ENCODE results near the gene BLOC1S5. TPM values are rescaled to one million over a fixed set of nuclear protein-coding genes. Genes with fewer than 3 reads are reported as not detected.

Gene BLOC1S5
- total and polyA plus RNA-seq, 12 donors, result 3.6 to 14.1 (median 9.0) TPM

GRCh38 chr6:7974938-7975763 lies 89.0 kb downstream of the BLOC1S5 start:
- WGBS, 2 donors, result 1 to 3% methylated on average over 18 of the region's 18 CpGs
- H3K4me1 ChIP-seq, result peaks cover 4 to 26% (median 19%) of the 10 kb centered on the region in 9 donors
- no peaks in the 10 kb centered on the region for H3K36me3 ChIP-seq
- ATAC-seq (peak; percentile 91 to 99 (median 97)), DNase-seq (peak; percentile 75 to 87)
- TF ChIP-seq, protein P1, sequence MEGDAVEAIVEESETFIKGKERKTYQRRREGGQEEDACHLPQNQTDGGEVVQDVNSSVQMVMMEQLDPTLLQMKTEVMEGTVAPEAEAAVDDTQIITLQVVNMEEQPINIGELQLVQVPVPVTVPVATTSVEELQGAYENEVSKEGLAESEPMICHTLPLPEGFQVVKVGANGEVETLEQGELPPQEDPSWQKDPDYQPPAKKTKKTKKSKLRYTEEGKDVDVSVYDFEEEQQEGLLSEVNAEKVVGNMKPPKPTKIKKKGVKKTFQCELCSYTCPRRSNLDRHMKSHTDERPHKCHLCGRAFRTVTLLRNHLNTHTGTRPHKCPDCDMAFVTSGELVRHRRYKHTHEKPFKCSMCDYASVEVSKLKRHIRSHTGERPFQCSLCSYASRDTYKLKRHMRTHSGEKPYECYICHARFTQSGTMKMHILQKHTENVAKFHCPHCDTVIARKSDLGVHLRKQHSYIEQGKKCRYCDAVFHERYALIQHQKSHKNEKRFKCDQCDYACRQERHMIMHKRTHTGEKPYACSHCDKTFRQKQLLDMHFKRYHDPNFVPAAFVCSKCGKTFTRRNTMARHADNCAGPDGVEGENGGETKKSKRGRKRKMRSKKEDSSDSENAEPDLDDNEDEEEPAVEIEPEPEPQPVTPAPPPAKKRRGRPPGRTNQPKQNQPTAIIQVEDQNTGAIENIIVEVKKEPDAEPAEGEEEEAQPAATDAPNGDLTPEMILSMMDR (IDR thresholded peaks at IDR 0.05), result no peak
- H3K27ac ChIP-seq, result peak overlapping the region in 8 of 10 donors; percentile 27 to 72 (median 46)
- no peaks in the 10 kb centered on the region for H3K27me3 ChIP-seq
- intact Hi-C loops (cut with DNase I), result loop anchor here in 5 of 10 donors (2.0 to 10.0 kb wide), 3 partner anchors 60 to 64 kb away; partner anchors contain the start of gene TXNDC5 (in 5 of the 5)
- H3K4me3 ChIP-seq, result peak overlapping the region in 8 of 10 donors; percentile 1 to 29 (median 10)
- H3K9me3 ChIP-seq, result peaks cover 0 to 6% (median 0%) of the 10 kb centered on the region in 11 donors

GRCh38 chr6:7974565-7974937 lies 89.6 kb downstream of the BLOC1S5 start:
- DNase-seq (no peak), ATAC-seq (peak in 1 of 8 donors; percentile 32)
- Histone ChIP-seq H3K4me3 (no peak overlapping the region), H3K36me3 (no peaks in the 10 kb centered on the region), H3K27me3 (no peaks in the 10 kb centered on the region), H3K27ac (peak overlapping the region in 6 of 10 donors; percentile 11 to 59 (median 42)), H3K4me1 (peaks cover 4 to 26% (median 19%) of the 10 kb centered on the region in 9 donors), H3K9me3 (peaks cover 0 to 11% (median 0%) of the 10 kb centered on the region in 11 donors)
- WGBS, 2 donors, result 22 to 24% methylated on average over 5 of the region's 5 CpGs
- TF ChIP-seq, protein P1 (IDR thresholded peaks at IDR 0.05), result no peak
- intact Hi-C loops (cut with DNase I), result loop anchor here in 5 of 10 donors (2.0 to 10.0 kb wide), 3 partner anchors 60 to 64 kb away; partner anchors contain the start of gene TXNDC5 (in 5 of the 5)

- intact Hi-C loops (cut with DNase I), result loop anchor here in 3 of 10 donors (5.0 to 10.0 kb wide), 2 partner anchors 59 to 61 kb away; partner anchors contain the start of gene TXNDC5 (in 3 of the 3)
- Histone ChIP-seq H3K27me3 (no peaks in the 10 kb centered on the region), H3K36me3 (no peaks in the 10 kb centered on the region), H3K4me3 (no peak overlapping the region), H3K27ac (no peak overlapping the region), H3K9me3 (peaks cover 0 to 11% (median 0%) of the 10 kb centered on the region in 11 donors), H3K4me1 (peaks cover 4 to 26% (median 19%) of the 10 kb centered on the region in 9 donors)
- 92 to 94% methylated on average over 2 of the region's 2 CpGs for WGBS, 2 donors
- DNase-seq (no peak), ATAC-seq (no peak)
- TF ChIP-seq, protein P1 (IDR thresholded peaks at IDR 0.05), result no peak
Observed at GRCh38 chr6:7973584-7973983, 90.6 kb downstream of the BLOC1S5 start.

- Histone ChIP-seq H3K27ac (no peak overlapping the region), H3K9me3 (peaks cover 0 to 11% (median 0%) of the 10 kb centered on the region in 11 donors), H3K27me3 (no peaks in the 10 kb centered on the region), H3K4me3 (no peak overlapping the region), H3K4me1 (peaks cover 4 to 26% (median 19%) of the 10 kb centered on the region in 9 donors), H3K36me3 (no peaks in the 10 kb centered on the region)
- 94 to 96% methylated on average over 2 of the region's 2 CpGs for WGBS, 2 donors
- ATAC-seq (no peak), DNase-seq (no peak)
- intact Hi-C loops (cut with DNase I), result loop anchor here in 3 of 10 donors (5.0 to 10.0 kb wide), 2 partner anchors 57 to 59 kb away; partner anchors contain the start of gene TXNDC5 (in 3 of the 3)
- TF ChIP-seq, protein P1 (IDR thresholded peaks at IDR 0.05), result no peak
Observed at GRCh38 chr6:7971499-7971898, 92.7 kb downstream of the BLOC1S5 start.
